ENCODE results near the gene CCNJL. TPM values are rescaled to one million over a fixed set of nuclear protein-coding genes. Genes with fewer than 3 reads are reported as not detected.
A peak's percentile ranks its signal among the peaks of the same experiment; 100 is the strongest.

CCNJL gene
- total RNA-seq, 1 donor from 2014 or later: 123 TPM

GRCh38 chr5:160262151-160263074, 50.0 kb downstream of the CCNJL start:
- Mint-ChIP-seq H3K27ac (ENCODE audit: unreplicated experiment) (peak overlapping the region; percentile 97), H3K9me3 (ENCODE audit: unreplicated experiment) (peaks cover 38% of the 10 kb centered on the region), H3K4me1 (ENCODE audit: low read depth, unreplicated experiment) (peaks cover 77% of the 10 kb centered on the region), H3K36me3 (ENCODE audit: unreplicated experiment) (peaks cover 4% of the 10 kb centered on the region), H3K27me3 (ENCODE audit: unreplicated experiment) (peaks cover 25% of the 10 kb centered on the region), H3K4me3 (ENCODE audit: unreplicated experiment) (peak overlapping the region; percentile 86)
- TF ChIP-seq CTCF (IDR thresholded peaks at IDR 0.05; ENCODE audit: partially characterized antibody, unreplicated experiment): no peak
- DNase-seq: peak; percentile 81

GRCh38 chr5:160260881-160261815, 51.2 kb downstream of the CCNJL start:
- H3K36me3 Mint-ChIP-seq (ENCODE audit: unreplicated experiment): peaks cover 4% of the 10 kb centered on the region
- peak overlapping the region; percentile 86 for H3K4me3 Mint-ChIP-seq (ENCODE audit: unreplicated experiment)
- H3K9me3 Mint-ChIP-seq (ENCODE audit: unreplicated experiment): peaks cover 33% of the 10 kb centered on the region
- TF ChIP-seq CTCF (IDR thresholded peaks at IDR 0.05; ENCODE audit: partially characterized antibody, unreplicated experiment): no peak
- H3K27ac Mint-ChIP-seq (ENCODE audit: unreplicated experiment): peak overlapping the region; percentile 97
- peaks cover 66% of the 10 kb centered on the region for H3K4me1 Mint-ChIP-seq (ENCODE audit: low read depth, unreplicated experiment)
- H3K27me3 Mint-ChIP-seq (ENCODE audit: unreplicated experiment): peaks cover 25% of the 10 kb centered on the region
- peak; percentile 33 for DNase-seq

- H3K9me3 Mint-ChIP-seq (ENCODE audit: unreplicated experiment): peaks cover 31% of the 10 kb centered on the region
- peaks cover 4% of the 10 kb centered on the region for H3K36me3 Mint-ChIP-seq (ENCODE audit: unreplicated experiment)
- peak overlapping the region; percentile 97 for H3K27ac Mint-ChIP-seq (ENCODE audit: unreplicated experiment)
- no peak for DNase-seq
- TF ChIP-seq CTCF (IDR thresholded peaks at IDR 0.05; ENCODE audit: partially characterized antibody, unreplicated experiment): no peak
- H3K27me3 Mint-ChIP-seq (ENCODE audit: unreplicated experiment): peaks cover 25% of the 10 kb centered on the region
- peaks cover 62% of the 10 kb centered on the region for H3K4me1 Mint-ChIP-seq (ENCODE audit: low read depth, unreplicated experiment)
- peak overlapping the region; percentile 86 for H3K4me3 Mint-ChIP-seq (ENCODE audit: unreplicated experiment)
Observed at GRCh38 chr5:160260006-160260775, 52.2 kb downstream of the CCNJL start.

GRCh38 chr5:160259341-160259740, 53.0 kb downstream of the CCNJL start:
- no peak for DNase-seq

More at GRCh38 chr5:160259341-160259740, 53.0 kb downstream of the CCNJL start:
- Mint-ChIP-seq H3K9me3 (ENCODE audit: unreplicated experiment) (peaks cover 29% of the 10 kb centered on the region), H3K27ac (ENCODE audit: unreplicated experiment) (peak overlapping the region; percentile 52), H3K27me3 (ENCODE audit: unreplicated experiment) (peaks cover 25% of the 10 kb centered on the region), H3K4me1 (ENCODE audit: low read depth, unreplicated experiment) (peaks cover 55% of the 10 kb centered on the region), H3K4me3 (ENCODE audit: unreplicated experiment) (peak overlapping the region; percentile 11), H3K36me3 (ENCODE audit: unreplicated experiment) (peaks cover 4% of the 10 kb centered on the region)
- no peak for TF ChIP-seq CTCF (IDR thresholded peaks at IDR 0.05; ENCODE audit: partially characterized antibody, unreplicated experiment)
